ENCODE results near the gene DCAF7.

DCAF7 gene

GRCh38 chr17:63546308-63547082 is 3.8 kb upstream of the DCAF7 start:
- no peak for DNase-seq

GRCh38 chr17:63547083-63547523 is 3.2 kb upstream of the DCAF7 start:
- no peak for DNase-seq

GRCh38 chr17:63549289-63549945 is 860 bp upstream of the DCAF7 start:
- no peak for DNase-seq

GRCh38 chr17:63550817-63551639 is 751 bp downstream of the DCAF7 start:
- no peak for DNase-seq

- DNase-seq, result no peak
These were observed 1.9 kb downstream of the DCAF7 start for GRCh38 chr17:63552211-63552610.

- no peak for DNase-seq
These were observed 5.4 kb downstream of the DCAF7 start for GRCh38 chr17:63555500-63556156.

- DNase-seq, result no peak
These were observed 7.1 kb downstream of the DCAF7 start for GRCh38 chr17:63557416-63557815.

- no peak for DNase-seq
These were observed 8.2 kb downstream of the DCAF7 start for GRCh38 chr17:63558441-63558840.

GRCh38 chr17:63561819-63562218 is 11.5 kb downstream of the DCAF7 start:
- DNase-seq, result no peak

- DNase-seq, result no peak
These were observed 13.1 kb downstream of the DCAF7 start for GRCh38 chr17:63563339-63563738.

- DNase-seq, result no peak
These were observed 14.3 kb downstream of the DCAF7 start for GRCh38 chr17:63564562-63564961.

GRCh38 chr17:63567229-63567628 is 17.0 kb downstream of the DCAF7 start:
- no peak for DNase-seq

- DNase-seq, result no peak
These were observed 18.3 kb downstream of the DCAF7 start for GRCh38 chr17:63568563-63568962.

GRCh38 chr17:63571632-63572310 is 21.5 kb downstream of the DCAF7 start:
- DNase-seq, result no peak

- no peak for DNase-seq
These were observed 23.4 kb downstream of the DCAF7 start for GRCh38 chr17:63573634-63574033.

- no peak for DNase-seq
These were observed 27.9 kb downstream of the DCAF7 start for GRCh38 chr17:63578027-63578768.

GRCh38 chr17:63578769-63579111 is 28.5 kb downstream of the DCAF7 start:
- no peak for DNase-seq

GRCh38 chr17:63579633-63580032 is 29.4 kb downstream of the DCAF7 start:
- no peak for DNase-seq

GRCh38 chr17:63587770-63588169 is 37.5 kb downstream of the DCAF7 start:
- DNase-seq, result no peak

- no peak for DNase-seq
These were observed 38.5 kb downstream of the DCAF7 start for GRCh38 chr17:63588797-63589196.

- DNase-seq, result no peak
These were observed 39.4 kb downstream of the DCAF7 start for GRCh38 chr17:63589646-63590045.

GRCh38 chr17:63592797-63593196 is 42.5 kb downstream of the DCAF7 start:
- no peak for DNase-seq
